Left ventricle myocardium inferior (tissue), 1 donor: ENCODE measurements around the gene RYR2. TPM values are rescaled to one million over a fixed set of nuclear protein-coding genes. Genes with fewer than 3 reads are reported as not detected.

Experiments
- DNase-seq: peaks from one replicate; pipeline ENCODE4 v3.0.0-alpha.2; 2020
- H3K27ac ChIP-seq: fragments of 200-600 bp; replicated peaks from 2 replicates; pipeline ENCODE4 v1.8.0; 2021
- H3K27me3 ChIP-seq: fragments of 200-600 bp; 2 replicates; pipeline ENCODE4 v1.8.0; 2021; ENCODE audit warnings: low read depth
- H3K36me3 ChIP-seq: fragments of 200-600 bp; 2 replicates; pipeline ENCODE4 v1.8.0; 2021
- H3K4me1 ChIP-seq: fragments of 200-600 bp; 2 replicates; pipeline ENCODE4 v1.8.0; 2021
- H3K4me3 ChIP-seq: fragments of 200-600 bp; 2 replicates; pipeline ENCODE4 v1.8.0; 2021; ENCODE audit warnings: mild to moderate bottlenecking, moderate library complexity
- H3K9me3 ChIP-seq: fragments of 200-600 bp; replicated peaks from 2 replicates; pipeline ENCODE4 v1.8.0; 2021
- intact Hi-C: fragments of 100-400 bp; cut with micrococcal nuclease; formaldehyde crosslinking; loops from one replicate; pipeline ENCODE4 v1.11.0; 2022
- total RNA-seq: library from RNA; stranded (reverse); fragmentation: NEBNext Ultra II Directional; extraction: Animal tissue kit (Norgen Biotek cat#: 25700); gene quantifications from one replicate; pipeline ENCODE4 v1.2.1, GENCODE V29; 2021
- TF ChIP-seq, protein P1 (sequence below): fragments of 200-600 bp; IDR thresholded peaks from 2 replicates; pipeline ENCODE4 v1.8.0; 2021; ENCODE audit warnings: antibody characterized with exemption, mild to moderate bottlenecking, borderline replicate concordance
- donor health status: DM: no; HTN: yes; CAD: no; lungs with severe emphysema.

RYR2 gene
- total RNA-seq, 1 donor from 2014 or later = 783 TPM

DNA sequence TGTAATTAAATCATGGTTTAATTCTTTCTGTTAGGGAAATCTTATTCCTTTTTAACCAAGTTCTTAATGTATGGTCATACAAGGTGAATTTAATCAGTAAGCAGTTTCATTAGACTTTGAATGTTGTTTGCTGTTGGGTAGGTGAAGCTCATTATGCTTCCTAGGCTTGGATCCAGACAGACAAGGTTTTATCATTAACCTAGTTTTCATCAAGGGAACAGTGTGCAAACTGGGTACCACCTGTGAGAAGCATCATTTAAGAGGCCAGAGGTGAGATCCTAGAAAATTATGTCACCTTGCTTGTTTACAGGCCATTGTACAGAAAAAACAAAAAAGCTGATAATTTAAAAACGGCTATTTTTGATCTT is 130.1 kb downstream of the RYR2 start:
- Histone ChIP-seq H3K4me3 (peak overlapping the region; percentile 8), H3K9me3 (no peaks in the 10 kb centered on the region), H3K36me3 (no peaks in the 10 kb centered on the region), H3K27me3 (no peaks in the 10 kb centered on the region), H3K27ac (peak overlapping the region; percentile 10), H3K4me1 (peaks cover 68% of the 10 kb centered on the region)
- intact Hi-C loops = no loop called here
- TF ChIP-seq, protein P1, sequence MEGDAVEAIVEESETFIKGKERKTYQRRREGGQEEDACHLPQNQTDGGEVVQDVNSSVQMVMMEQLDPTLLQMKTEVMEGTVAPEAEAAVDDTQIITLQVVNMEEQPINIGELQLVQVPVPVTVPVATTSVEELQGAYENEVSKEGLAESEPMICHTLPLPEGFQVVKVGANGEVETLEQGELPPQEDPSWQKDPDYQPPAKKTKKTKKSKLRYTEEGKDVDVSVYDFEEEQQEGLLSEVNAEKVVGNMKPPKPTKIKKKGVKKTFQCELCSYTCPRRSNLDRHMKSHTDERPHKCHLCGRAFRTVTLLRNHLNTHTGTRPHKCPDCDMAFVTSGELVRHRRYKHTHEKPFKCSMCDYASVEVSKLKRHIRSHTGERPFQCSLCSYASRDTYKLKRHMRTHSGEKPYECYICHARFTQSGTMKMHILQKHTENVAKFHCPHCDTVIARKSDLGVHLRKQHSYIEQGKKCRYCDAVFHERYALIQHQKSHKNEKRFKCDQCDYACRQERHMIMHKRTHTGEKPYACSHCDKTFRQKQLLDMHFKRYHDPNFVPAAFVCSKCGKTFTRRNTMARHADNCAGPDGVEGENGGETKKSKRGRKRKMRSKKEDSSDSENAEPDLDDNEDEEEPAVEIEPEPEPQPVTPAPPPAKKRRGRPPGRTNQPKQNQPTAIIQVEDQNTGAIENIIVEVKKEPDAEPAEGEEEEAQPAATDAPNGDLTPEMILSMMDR = no peak
- DNase-seq = no peak

DNA sequence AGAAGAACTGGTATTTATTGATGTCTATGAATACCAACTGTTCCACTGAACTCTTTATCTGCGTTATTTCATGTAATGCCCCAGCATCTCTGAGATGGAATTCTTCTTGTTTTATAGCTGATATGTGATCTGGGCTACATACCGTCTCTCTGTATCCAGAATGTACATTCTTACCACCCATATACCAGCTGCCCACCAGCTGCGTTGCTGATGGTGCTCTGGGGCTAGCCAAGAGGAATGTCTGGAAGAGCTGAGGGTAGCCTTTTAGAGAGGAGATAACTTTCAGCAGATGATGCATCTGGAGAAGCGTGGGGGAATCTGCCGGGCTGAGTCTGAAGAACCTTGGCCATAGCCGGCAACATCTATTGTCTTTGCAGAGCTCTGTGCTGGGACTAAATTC is 137.5 kb downstream of the RYR2 start:
- Histone ChIP-seq H3K27me3 (no peaks in the 10 kb centered on the region), H3K27ac (peak overlapping the region; percentile 62), H3K9me3 (no peaks in the 10 kb centered on the region), H3K4me3 (no peak overlapping the region), H3K4me1 (peaks cover 73% of the 10 kb centered on the region), H3K36me3 (no peaks in the 10 kb centered on the region)
- intact Hi-C loops = no loop called here
- TF ChIP-seq, protein P1 = no peak
- DNase-seq = no peak

DNA sequence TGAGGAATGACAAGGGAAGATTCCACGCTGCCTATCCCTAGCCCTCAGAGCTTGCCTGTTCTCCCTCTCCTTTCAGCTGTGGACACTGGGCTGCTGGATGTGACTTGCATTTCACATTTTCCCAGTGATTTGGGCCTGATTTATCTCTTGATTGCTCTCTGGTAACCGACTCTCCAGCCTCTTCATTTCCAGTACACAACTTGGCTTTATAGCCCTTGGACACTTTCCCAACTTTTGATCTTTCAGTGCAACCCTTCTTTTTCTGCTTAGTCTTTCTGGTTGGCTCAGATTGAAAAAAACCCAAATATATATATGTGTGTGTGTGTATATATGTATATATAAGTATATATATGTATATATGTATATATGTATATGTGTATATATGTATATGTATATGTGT is 138.3 kb downstream of the RYR2 start:
- DNase-seq = no peak
- Histone ChIP-seq H3K4me1 (peaks cover 78% of the 10 kb centered on the region), H3K27me3 (no peaks in the 10 kb centered on the region), H3K36me3 (no peaks in the 10 kb centered on the region), H3K9me3 (no peaks in the 10 kb centered on the region), H3K27ac (peak overlapping the region; percentile 62), H3K4me3 (no peak overlapping the region)
- intact Hi-C loops = no loop called here
- TF ChIP-seq, protein P1 = no peak

DNA sequence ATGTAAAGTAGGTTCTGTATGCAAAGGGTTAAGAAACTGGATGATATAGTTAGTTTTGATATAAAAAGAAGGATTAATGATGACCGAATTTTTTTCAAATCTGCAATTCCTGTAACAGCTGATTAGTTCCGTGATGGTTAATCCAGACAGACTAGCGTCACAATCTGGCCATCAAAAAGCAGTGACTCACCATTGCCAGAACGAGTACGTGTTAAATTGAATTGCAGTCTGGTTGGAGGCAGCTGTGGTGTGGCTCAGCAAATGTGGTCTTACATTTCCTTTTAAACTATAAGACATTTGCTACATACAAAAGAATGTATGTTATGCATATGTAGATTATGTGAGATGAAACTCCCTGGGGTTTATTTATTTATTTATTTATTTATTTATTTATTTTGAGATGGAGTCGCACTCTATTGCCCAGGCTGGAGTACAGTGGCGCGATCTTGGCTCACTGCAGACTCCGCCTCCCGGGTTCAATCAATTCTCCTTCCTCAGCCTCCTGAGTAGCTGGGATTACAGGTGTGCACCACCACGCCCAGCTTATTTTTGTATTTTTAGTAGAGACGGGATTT is 139.8 kb downstream of the RYR2 start:
- Histone ChIP-seq H3K27ac (peak overlapping the region; percentile 67), H3K27me3 (no peaks in the 10 kb centered on the region), H3K9me3 (no peaks in the 10 kb centered on the region), H3K36me3 (no peaks in the 10 kb centered on the region), H3K4me1 (peaks cover 94% of the 10 kb centered on the region), H3K4me3 (no peak overlapping the region)
- TF ChIP-seq, protein P1 = no peak
- DNase-seq = no peak
- intact Hi-C loops = no loop called here

DNA sequence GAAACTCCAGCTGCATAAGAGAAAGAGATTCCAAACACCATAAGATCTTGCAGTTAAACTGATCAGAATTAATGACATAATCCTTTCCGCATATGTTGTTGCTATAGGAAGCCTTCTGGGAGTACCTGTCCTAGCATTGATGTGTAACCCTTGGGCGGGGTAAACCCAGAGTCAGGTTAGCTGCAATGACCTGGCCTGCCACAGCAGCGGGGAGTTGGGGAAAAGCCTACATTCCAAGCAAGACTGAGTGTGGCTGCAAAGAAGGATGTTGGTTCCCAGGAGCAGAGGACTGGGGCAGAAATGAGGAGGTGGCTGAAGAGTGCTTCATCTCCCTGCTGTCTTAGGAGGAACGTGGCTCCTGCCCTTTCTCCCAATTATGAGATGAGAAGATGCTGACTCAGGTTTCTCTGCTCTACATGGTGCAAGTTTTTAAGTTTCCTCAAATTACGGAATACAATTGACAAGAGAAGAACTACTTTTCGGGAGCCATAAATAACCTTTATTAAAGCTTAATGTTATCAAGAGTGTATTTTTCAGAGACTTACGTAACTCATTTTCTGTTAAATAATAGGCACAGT is 142.1 kb downstream of the RYR2 start:
- Histone ChIP-seq H3K27ac (peak overlapping the region; percentile 67), H3K27me3 (no peaks in the 10 kb centered on the region), H3K4me1 (peaks cover 97% of the 10 kb centered on the region), H3K9me3 (no peaks in the 10 kb centered on the region), H3K4me3 (no peak overlapping the region), H3K36me3 (no peaks in the 10 kb centered on the region)
- DNase-seq = no peak
- TF ChIP-seq, protein P1 = no peak
- intact Hi-C loops = no loop called here
